GM19043 (cell line): ENCODE data around the gene SFXN1.
"Not testable (repeated sequence)": the region's sequence is repeated elsewhere in the genome, so short reads cannot be mapped to it uniquely, and the experiment has no call there.

ENCODE experiments used
- ATAC-seq: cut with Tn5 transposase; IDR thresholded peaks from one replicate; pipeline ENCODE4 v1.9.1; 2021; ENCODE audit warnings: low read depth; ENCODE audit not compliant: unreplicated experiment

SFXN1 gene

GRCh38 chr5:175478384-175479124, at the start of gene SFXN1:
Gene SFXN1 (plus strand): TSS chr5:175478560. CDS start chr5:175492104, 13,544 bp downstream.
- peak; percentile 88 for ATAC-seq

- ATAC-seq = no peak
Observed at GRCh38 chr5:175434800-175435199, 43.6 kb upstream of the SFXN1 start.

- ATAC-seq = no peak
Observed at GRCh38 chr5:175436359-175436758, 42.0 kb upstream of the SFXN1 start.

GRCh38 chr5:175438234-175438857, 40.0 kb upstream of the SFXN1 start:
- no peak for ATAC-seq

GRCh38 chr5:175443514-175444059, 34.8 kb upstream of the SFXN1 start:
- no peak for ATAC-seq

GRCh38 chr5:175444060-175444904, 34.1 kb upstream of the SFXN1 start, which contains the start of gene DRD1:
Gene DRD1 (minus strand): TSS chr5:175444182. CDS start chr5:175443099, 1,083 bp downstream.
- no peak for ATAC-seq

- no peak for ATAC-seq
Observed at GRCh38 chr5:175444905-175445456, 33.4 kb upstream of the SFXN1 start.

- ATAC-seq = not testable (repeated sequence)
Observed at GRCh38 chr5:175446378-175446777, 32.0 kb upstream of the SFXN1 start.

GRCh38 chr5:175447571-175447970, 30.8 kb upstream of the SFXN1 start:
- no peak for ATAC-seq

- ATAC-seq = no peak
Observed at GRCh38 chr5:175448276-175448675, 30.1 kb upstream of the SFXN1 start.

GRCh38 chr5:175452166-175452565, 26.2 kb upstream of the SFXN1 start:
- no peak for ATAC-seq

- ATAC-seq = not testable (repeated sequence)
Observed at GRCh38 chr5:175454338-175454737, 24.0 kb upstream of the SFXN1 start.

- ATAC-seq = no peak
Observed at GRCh38 chr5:175456105-175456742, 22.1 kb upstream of the SFXN1 start.

GRCh38 chr5:175457466-175457865, 20.9 kb upstream of the SFXN1 start:
- ATAC-seq = peak; percentile 95

- no peak for ATAC-seq
Observed at GRCh38 chr5:175460126-175460525, 18.2 kb upstream of the SFXN1 start.

GRCh38 chr5:175460552-175460951, 17.8 kb upstream of the SFXN1 start:
- ATAC-seq = no peak

- ATAC-seq = no peak
Observed at GRCh38 chr5:175461370-175461769, 17.0 kb upstream of the SFXN1 start.

GRCh38 chr5:175463641-175464040, 14.7 kb upstream of the SFXN1 start:
- no peak for ATAC-seq

- peak; percentile 97 for ATAC-seq
Observed at GRCh38 chr5:175464074-175464941, 14.1 kb upstream of the SFXN1 start.
